A673 (cell line): ENCODE data around the gene PSMD13.

Experiments
- EZH2 ChIP-seq: fragments of 200-600 bp; sonication (generic); IDR thresholded peaks from 2 replicates; pipeline ENCODE4 v1.6.1; 2017; ENCODE audit warnings: borderline replicate concordance, low read depth, mild to moderate bottlenecking, mixed read lengths, antibody characterized with exemption, low read length; ENCODE audit not compliant: poor library complexity, severe bottlenecking
- TF ChIP-seq, protein P1 (sequence below): fragments of 300-800, 200-600 bp; sonication (generic); conservative IDR thresholded peaks from 2 replicates; pipeline ENCODE4 v1.5.1; 2017; ENCODE audit warnings: low read depth, mild to moderate bottlenecking, antibody characterized with exemption, low read length, moderate library complexity, mixed read lengths

DNA sequence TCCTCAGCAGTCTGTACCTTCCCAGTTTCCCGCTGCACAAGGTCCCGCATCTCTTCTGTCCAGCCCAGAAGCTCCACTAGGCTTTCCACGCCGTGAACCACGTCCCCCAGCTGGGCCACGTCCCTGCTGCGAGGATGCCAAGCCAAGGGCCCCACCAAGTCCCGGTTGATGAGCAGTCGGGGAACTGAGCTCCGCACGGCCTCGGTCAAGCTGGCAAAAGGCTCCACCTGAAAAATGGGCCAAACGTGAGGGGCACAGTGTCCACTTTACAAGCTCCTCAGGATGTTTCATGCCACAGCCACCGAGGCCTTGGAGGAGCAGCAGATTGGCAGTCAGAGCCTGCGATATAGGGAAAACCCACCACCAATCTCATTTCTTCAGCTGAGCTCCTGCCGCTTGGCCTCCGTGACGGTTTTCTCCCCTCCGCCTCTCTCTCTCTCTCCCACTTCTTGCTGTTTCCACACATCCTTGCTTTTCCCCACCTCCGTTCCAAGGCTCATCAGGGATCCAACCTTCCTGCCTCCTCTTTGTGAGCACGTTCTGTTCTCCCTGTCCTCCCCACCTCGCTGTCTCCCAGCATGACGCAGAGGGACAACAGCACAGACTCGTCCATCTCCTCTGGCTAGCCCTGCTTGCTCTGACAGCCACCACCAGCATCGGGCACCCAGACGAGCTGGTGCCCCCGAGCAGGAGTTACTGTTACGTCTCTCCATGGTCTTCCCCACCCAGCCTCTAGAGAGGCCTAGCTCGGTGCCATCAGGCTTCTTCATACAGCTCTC, 17.8 kb upstream of the PSMD13 start:
- TF ChIP-seq, protein P1, sequence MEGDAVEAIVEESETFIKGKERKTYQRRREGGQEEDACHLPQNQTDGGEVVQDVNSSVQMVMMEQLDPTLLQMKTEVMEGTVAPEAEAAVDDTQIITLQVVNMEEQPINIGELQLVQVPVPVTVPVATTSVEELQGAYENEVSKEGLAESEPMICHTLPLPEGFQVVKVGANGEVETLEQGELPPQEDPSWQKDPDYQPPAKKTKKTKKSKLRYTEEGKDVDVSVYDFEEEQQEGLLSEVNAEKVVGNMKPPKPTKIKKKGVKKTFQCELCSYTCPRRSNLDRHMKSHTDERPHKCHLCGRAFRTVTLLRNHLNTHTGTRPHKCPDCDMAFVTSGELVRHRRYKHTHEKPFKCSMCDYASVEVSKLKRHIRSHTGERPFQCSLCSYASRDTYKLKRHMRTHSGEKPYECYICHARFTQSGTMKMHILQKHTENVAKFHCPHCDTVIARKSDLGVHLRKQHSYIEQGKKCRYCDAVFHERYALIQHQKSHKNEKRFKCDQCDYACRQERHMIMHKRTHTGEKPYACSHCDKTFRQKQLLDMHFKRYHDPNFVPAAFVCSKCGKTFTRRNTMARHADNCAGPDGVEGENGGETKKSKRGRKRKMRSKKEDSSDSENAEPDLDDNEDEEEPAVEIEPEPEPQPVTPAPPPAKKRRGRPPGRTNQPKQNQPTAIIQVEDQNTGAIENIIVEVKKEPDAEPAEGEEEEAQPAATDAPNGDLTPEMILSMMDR, result no peak
- TF ChIP-seq EZH2, result no peak
